Nephron (organoid): Measurements from ENCODE around the gene INMT.

ENCODE experiments used
- H3K27ac Mint-ChIP-seq, 3 experiments: 2 replicates each; pipeline ENCODE4 v1.8.0; 2020; ENCODE audit warnings: mixed read lengths in 3 of 3, mild to moderate bottlenecking in 2 of 3, moderate library complexity in 1 of 3
- H3K27me3 Mint-ChIP-seq: 2 replicates; pipeline ENCODE4 v1.8.0; 2021; ENCODE audit warnings: low read depth, mild to moderate bottlenecking, moderate library complexity, mixed read lengths
- H3K36me3 Mint-ChIP-seq: 2 replicates; pipeline ENCODE4 v1.8.0; 2020; ENCODE audit warnings: low read depth, mixed read lengths
- H3K4me1 Mint-ChIP-seq: 2 replicates; pipeline ENCODE4 v1.8.0; 2020; ENCODE audit warnings: mixed read lengths
- H3K4me3 Mint-ChIP-seq, 3 experiments: 2 replicates each; pipeline ENCODE4 v1.8.0; 2020; ENCODE audit warnings: mild to moderate bottlenecking in 3 of 3, mixed read lengths in 3 of 3, moderate library complexity in 2 of 3
- H3K9me3 Mint-ChIP-seq: 2 replicates; pipeline ENCODE4 v1.8.0; 2020; ENCODE audit warnings: mixed read lengths
- CTCF ChIP-seq, 3 experiments: fragments of 200-600 bp; sonication (generic); IDR thresholded peaks; one replicate each; pipeline ENCODE4 v1.5.0; 2021; ENCODE audit warnings: antibody characterized with exemption in 3 of 3; ENCODE audit not compliant: unreplicated experiment in 3 of 3

Gene INMT

GRCh38 chr7:30706908-30707307 lies 45.0 kb upstream of the INMT start:
- H3K9me3 Mint-ChIP-seq: no peaks in the 10 kb centered on the region
- H3K27ac Mint-ChIP-seq: no peak overlapping the region
- TF ChIP-seq CTCF (IDR thresholded peaks at IDR 0.05; ENCODE audit: unreplicated experiment in 3 of 3): no peak
- no peaks in the 10 kb centered on the region for H3K4me1 Mint-ChIP-seq
- H3K4me3 Mint-ChIP-seq: no peak overlapping the region
- peaks cover 4% of the 10 kb centered on the region for H3K27me3 Mint-ChIP-seq
- no peaks in the 10 kb centered on the region for H3K36me3 Mint-ChIP-seq

- Mint-ChIP-seq H3K27me3 (peaks cover 4% of the 10 kb centered on the region), H3K9me3 (no peaks in the 10 kb centered on the region), H3K36me3 (no peaks in the 10 kb centered on the region), H3K27ac (no peak overlapping the region), H3K4me3 (no peak overlapping the region), H3K4me1 (no peaks in the 10 kb centered on the region)
- no peak for TF ChIP-seq CTCF (IDR thresholded peaks at IDR 0.05; ENCODE audit: unreplicated experiment in 3 of 3)
Observed at GRCh38 chr7:30707391-30708357, 44.3 kb upstream of the INMT start.

GRCh38 chr7:30708412-30708811 lies 43.5 kb upstream of the INMT start:
- Mint-ChIP-seq H3K4me1 (no peaks in the 10 kb centered on the region), H3K9me3 (no peaks in the 10 kb centered on the region), H3K36me3 (no peaks in the 10 kb centered on the region), H3K27ac (no peak overlapping the region), H3K4me3 (no peak overlapping the region), H3K27me3 (peaks cover 8% of the 10 kb centered on the region)
- no peak for TF ChIP-seq CTCF (IDR thresholded peaks at IDR 0.05; ENCODE audit: unreplicated experiment in 3 of 3)

- no peak for TF ChIP-seq CTCF (IDR thresholded peaks at IDR 0.05; ENCODE audit: unreplicated experiment in 3 of 3)
- Mint-ChIP-seq H3K27me3 (peaks cover 8% of the 10 kb centered on the region), H3K36me3 (no peaks in the 10 kb centered on the region), H3K27ac (no peak overlapping the region), H3K4me3 (no peak overlapping the region), H3K9me3 (no peaks in the 10 kb centered on the region), H3K4me1 (no peaks in the 10 kb centered on the region)
Observed at GRCh38 chr7:30708983-30709382, 43.0 kb upstream of the INMT start.

GRCh38 chr7:30709549-30709948 lies 42.4 kb upstream of the INMT start:
- Mint-ChIP-seq H3K4me3 (no peak overlapping the region), H3K9me3 (no peaks in the 10 kb centered on the region), H3K27ac (no peak overlapping the region), H3K27me3 (peaks cover 8% of the 10 kb centered on the region), H3K36me3 (no peaks in the 10 kb centered on the region), H3K4me1 (no peaks in the 10 kb centered on the region)
- TF ChIP-seq CTCF (IDR thresholded peaks at IDR 0.05; ENCODE audit: unreplicated experiment in 3 of 3): no peak

- no peaks in the 10 kb centered on the region for H3K4me1 Mint-ChIP-seq
- H3K27ac Mint-ChIP-seq: no peak overlapping the region
- TF ChIP-seq CTCF (IDR thresholded peaks at IDR 0.05; ENCODE audit: unreplicated experiment in 3 of 3): no peak
- no peaks in the 10 kb centered on the region for H3K36me3 Mint-ChIP-seq
- peaks cover 4% of the 10 kb centered on the region for H3K9me3 Mint-ChIP-seq
- H3K4me3 Mint-ChIP-seq: no peak overlapping the region
- H3K27me3 Mint-ChIP-seq: peaks cover 5% of the 10 kb centered on the region
Observed at GRCh38 chr7:30710669-30711068, 41.3 kb upstream of the INMT start.
